ENCODE data around the gene SLC30A9.
A peak's percentile ranks its signal among the peaks of the same experiment; 100 is the strongest.

The SLC30A9 gene

DNA sequence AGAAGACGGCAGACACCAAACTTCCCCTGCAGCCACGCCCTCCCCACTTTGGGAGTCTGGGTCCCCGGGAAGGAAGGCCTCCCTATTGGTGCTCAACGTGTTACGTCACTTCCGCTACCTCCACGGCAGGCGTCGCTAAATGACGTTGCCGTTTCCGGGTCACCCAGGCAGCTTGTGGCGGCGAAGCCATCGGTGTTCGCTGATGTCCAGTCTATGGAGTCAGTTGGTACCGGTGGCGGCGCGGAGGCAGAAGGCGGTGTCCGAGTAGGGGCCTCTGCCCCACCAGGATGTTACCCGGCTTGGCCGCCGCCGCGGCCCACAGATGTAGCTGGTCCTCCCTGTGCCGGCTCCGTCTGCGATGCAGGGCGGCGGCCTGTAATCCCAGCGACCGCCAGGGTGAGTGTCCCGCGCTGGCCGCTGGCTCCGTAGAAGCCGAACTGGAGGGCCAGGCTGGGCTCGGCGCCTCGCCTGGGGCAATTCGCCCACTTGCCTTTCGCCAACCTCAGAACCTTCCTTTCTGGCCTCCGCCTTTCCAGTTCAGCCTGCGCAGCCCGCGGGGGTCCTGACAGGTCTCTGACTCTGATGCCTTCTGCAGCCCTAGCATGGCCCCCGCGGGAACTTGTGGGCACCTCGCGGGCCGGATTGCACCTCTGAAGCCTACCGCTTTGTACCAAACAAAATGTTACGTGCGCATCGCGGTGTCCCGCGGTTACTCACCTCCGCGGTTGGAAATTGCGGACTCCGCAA, at the start of gene SLC30A9:
SLC30A9 (plus strand) TSS at position 166 of the 747 bp plus-strand sequence; CDS start at position 288, 122 bp downstream.
- peak; percentile 99 for DNase-seq (ENCODE audit: low spot score)

DNA sequence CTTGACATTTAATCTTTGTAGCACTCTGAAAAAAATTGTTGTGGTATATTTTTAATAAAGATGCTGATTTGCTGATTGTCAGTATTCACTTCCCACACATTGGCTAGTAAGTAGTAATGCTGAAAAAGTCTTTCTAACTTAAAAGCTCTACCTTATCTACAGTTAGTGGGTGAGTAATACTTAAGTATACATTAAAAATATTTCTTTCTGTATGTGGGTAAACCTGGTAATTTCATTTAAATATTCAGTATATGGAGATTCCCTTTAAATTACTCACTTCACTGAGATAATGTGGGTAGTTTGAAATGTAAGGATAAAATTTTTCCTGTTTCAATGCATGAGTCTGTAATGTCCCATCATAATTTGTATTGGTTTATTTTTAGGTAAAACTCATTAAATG, 49.5 kb upstream of the SLC30A9 start:
- DNase-seq (ENCODE audit: low spot score): no peak

DNA sequence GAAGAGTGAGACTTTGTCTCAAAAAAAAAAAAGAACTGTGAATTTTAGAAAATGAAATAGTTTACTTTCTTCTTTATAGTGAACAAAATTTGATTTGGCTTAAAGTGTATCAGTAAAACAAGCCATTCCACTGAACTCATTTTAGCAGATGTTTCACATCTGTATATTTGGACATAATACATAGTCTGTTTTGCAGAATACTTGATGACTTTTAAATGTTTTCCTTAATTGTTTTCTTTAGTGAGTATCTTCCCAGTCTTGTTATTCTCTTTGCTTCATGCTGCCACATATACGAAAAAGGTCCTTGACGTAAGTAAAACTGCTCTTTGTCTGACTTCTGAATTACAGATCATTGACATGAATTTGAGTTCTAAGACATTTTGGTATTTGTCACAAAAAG, 46.8 kb upstream of the SLC30A9 start:
- DNase-seq (ENCODE audit: low spot score): no peak

DNA sequence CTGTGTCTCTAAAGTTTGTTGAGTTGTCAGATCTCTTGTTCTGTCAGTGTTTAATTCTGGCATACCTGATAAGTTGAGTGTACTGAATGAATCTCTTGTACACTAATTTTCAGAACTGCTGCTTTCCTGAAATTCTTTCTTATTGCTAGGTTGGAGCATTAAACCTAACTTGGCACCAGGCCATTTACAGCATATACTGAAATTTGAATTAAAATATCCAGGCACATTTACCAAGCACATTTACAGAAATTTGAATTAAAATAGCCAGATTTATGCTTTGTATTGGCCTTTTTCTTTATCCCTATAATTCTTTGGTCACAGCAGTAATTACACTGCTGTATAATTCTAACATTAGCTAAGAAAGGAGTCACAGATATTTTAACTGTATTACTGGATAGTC, 46.2 kb upstream of the SLC30A9 start:
- DNase-seq (ENCODE audit: low spot score): no peak

DNA sequence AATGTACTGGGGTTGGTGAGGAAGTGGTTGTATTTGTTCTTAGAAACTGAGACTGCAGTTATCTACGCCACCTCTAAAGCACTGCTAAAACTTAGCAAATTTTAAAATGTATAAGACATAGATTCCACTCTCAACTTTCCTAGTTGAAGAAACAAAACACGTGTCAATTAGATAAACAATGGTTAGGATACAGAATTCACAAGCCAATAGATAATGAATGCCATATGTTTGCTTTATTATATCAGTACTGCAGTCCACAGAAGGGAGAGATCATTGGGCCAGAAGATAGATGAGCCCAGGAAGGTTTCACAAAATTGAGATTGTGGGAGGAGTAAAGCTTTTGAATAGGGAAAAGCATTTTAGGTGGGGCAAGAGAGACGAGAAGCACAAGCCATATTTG, 40.8 kb upstream of the SLC30A9 start:
- DNase-seq (ENCODE audit: low spot score): no peak

DNA sequence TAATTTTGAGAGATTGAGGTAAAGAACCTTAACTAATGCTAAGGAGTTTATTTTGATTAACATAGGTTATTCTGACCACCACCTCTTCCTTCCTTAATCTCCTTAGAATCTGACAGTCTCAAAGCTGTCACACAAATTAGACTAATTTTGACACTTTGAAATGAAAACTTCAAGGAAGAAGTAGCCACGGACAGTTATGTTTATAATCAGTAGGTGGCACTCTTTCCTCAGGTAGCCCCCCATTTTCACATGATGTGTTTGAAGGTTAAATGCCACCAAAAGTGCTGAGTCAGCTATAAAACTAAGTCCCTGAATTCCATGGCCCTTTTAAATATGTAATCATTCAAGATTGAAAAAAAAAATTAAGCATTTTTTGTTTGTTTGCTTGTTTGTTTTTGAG, 32.7 kb upstream of the SLC30A9 start:
- peak; percentile 42 for DNase-seq (ENCODE audit: low spot score)

DNA sequence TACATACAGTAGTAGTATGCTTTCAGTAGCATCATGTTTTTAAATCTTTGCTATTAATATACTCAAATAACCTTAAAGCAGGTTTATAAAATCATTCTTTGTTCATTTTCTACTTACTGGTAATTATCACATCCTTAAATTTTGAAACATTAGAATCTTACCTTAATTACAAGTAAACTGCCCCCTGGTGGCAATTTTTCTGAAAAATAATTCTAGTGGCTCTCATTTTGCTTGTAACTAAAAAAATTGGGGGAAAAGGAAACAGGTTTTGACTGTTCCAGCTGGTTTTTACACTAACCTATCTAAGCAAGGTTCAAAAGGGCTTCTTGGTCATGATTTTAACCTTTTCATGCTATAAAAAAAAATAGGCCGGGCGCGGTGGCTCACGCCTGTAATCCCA, 27.2 kb upstream of the SLC30A9 start:
- DNase-seq (ENCODE audit: low spot score): no peak

DNA sequence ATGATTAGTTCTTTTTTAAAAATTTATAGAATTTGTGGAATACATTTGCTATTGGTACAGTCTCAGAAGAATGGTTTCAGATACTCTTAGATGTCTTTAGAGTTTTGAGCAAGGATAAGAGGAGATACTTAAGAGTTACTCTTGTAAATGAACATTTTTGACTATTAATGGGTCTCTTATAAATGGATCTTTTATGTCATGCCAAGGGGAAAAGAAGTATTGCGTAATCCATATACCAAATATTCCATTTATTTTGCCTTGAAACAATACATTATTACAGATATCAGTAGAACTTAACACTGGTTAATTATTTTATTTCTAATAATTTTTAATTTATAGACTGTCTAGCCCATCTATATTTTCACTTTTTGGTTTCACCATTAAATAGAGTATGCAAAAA, 25.9 kb upstream of the SLC30A9 start:
- DNase-seq (ENCODE audit: low spot score): no peak

DNA sequence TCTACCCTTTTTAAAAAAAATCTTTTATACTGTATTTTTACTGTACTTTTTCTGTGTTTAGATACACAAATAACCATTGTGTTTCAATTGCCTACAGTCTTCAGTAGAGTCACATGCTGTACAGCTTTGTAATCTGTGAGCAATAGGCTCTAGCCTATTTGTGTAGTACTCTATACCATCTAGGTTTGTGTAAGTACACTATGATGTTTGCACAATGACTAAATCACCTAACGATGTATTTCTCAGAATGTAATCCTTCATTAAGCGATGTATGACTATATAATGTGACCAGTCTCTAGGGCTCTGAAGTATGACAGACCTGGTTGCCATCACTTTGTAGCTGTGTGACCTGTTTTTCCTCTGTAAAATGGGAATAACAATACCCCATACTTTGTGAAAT, 22.9 kb upstream of the SLC30A9 start:
- no peak for DNase-seq (ENCODE audit: low spot score)

DNA sequence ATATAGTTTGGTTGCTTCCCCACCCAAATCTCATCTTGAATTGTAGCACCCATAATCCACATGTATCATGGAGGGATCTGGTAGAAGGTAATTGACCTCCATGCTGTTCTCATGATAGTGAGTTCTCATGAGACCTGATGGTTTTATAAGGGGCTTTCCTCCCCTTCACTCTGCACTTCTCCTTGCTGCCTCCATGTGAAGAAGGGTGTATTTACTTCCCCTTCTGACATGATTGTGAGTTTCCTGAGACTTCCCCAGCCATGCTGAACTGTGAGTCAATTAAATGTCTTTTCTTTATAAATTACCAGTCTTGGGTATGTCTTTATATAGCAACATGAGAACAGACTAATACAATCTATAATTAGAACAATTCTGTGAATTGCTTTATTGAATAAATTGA, 20.7 kb upstream of the SLC30A9 start:
- no peak for DNase-seq (ENCODE audit: low spot score)

DNA sequence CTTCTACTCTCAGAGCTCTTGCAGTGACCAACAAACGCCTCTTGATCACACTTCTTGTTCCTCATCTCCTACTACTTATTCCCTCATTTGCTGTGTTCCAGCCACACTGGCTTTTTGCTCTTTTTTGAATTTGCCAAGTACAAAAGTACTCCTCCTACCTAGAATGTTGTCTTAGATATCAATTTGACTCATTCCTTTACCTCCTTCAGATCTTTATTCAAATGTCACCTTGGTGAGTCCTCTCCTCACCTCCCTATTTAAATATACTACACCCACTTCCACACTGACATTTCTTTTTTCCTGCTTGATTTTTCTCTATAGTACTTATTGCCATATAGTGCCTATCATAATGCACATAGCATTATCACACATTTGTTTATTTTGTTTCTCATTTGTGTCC, 15.0 kb upstream of the SLC30A9 start:
- no peak for DNase-seq (ENCODE audit: low spot score)

DNA sequence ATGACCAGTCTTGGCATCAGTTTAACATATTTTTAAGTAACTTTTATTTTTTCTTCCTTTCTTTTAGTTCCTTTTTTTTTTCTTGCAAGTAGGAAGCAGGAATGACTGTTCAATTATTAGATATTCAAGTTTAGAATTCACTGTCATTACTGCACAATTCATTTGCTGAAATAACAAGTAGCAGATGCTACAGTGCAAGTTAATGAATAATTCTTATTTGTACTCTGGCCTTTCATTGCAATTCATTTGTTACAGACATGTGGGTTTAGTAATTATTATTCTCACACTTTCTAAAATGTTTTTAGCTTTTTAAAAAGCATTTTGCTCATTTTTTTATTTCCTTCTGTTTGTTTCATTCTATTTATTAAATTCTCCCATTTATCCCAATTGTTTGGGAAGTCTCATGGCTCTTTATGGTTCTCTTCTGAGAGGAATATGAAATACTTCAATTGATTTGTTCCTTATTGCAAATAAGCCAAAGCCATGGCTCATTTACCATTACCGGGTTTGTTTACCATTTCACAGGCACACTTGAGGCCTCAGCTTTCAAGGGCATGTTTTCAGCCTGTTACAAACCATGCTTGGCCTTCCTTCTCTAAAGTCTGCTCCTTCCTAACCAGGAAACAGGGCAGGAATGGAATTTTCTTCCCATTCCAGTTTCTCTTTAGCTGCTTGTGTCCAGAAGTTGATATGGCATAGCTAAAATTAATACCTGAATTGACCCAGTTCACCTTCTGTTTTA, 13.4 kb upstream of the SLC30A9 start:
- DNase-seq (ENCODE audit: low spot score): no peak

DNA sequence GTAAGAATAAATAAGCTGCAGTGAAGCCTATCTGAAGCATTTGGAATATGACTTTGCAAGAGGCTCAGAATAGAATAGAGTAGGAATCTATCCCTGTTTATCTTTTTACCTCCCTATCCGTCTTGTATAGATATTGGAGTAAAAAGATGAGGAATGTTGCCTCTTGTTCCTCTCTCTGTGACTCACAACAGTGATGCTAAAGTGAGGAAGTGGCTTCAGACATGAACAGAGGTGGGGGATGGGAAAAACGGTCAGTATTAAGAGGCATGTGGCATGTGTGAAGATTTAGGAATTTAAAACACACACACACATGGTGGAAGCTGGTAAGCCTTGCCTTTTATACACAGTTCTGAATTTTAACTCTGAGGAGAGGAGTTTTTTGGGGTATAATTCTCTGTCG, 12.6 kb upstream of the SLC30A9 start:
- no peak for DNase-seq (ENCODE audit: low spot score)

DNA sequence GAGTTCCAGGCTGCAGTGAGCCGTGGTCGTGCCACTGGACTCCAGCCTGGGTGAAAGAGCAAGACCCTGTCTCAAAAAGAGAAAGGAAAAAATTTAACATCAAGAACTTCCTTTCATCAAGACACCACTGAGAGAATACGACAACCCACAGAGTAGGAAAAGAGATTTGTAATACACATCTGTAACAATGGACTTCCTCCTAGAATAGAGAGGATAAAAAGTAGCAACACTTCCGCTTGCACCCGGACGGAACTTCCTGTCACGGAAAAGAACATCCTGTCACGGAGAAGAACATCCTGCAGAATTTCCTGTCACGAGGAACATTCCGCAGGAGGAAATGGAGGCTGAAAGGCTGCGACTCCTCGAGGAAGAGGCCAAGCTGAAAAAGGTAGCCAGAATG, 8.9 kb upstream of the SLC30A9 start, which contains the start of gene DCAF4L1:
DCAF4L1 (plus strand) TSS at position 301 of the 400 bp plus-strand sequence; CDS start at position 338, 37 bp downstream.
- DNase-seq (ENCODE audit: low spot score): no peak

DNA sequence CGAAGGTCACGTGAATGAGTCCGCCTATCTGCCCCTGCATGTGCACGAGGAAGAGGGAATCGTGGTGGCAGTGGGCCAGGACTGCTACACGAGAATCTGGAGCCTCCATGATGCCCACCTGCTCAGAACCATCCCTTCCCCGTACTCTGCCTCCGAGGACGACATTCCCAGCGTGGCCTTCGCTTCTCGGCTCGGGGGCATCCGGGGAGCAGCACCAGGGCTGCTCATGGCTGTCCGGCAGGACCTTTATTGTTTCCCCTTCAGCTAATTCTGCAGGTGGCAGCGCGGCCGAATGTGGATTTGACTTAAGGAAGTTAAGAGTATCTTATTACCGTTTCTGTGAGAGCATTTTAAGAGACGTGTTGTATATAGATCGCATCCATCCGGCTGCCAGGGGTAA, 7.6 kb upstream of the SLC30A9 start:
- no peak for DNase-seq (ENCODE audit: low spot score)

DNA sequence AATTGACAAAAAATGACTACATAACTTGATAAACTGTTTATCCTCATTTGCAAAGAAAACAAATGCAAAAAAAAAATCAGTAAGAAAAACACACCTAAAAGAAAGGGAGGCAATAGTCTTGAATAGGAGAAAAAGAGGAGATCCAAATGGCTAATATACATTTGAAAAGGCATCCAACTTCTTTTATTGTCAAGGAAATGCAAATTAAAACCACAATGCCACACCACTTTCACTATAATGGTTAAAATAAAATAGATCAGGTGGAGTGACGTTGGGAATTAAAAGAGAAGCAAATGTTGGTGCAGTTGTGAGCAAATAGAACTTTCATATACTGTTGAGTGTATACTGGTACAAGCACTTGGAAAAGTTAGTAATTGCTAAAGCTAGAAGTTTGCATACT, 5.2 kb upstream of the SLC30A9 start:
- no peak for DNase-seq (ENCODE audit: low spot score)

DNA sequence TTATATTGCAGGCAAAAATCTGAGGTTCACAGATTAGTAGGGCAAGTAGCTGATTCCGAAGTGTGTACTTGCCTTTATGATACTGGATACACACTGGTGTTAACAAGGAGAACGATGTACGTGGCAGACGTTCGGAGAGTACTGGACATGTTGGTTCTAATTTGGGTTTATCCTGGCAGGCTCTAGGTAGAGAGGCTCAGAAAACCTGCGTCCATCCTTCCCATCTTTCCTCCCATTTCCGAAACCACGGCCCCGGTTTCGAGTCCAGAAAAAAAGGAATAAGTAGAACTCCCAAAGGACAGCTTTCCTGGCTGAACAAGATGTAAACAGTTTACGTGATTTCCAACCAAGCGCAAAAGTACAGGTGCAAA, 351 bp upstream of the SLC30A9 start:
- no peak for DNase-seq (ENCODE audit: low spot score)

DNA sequence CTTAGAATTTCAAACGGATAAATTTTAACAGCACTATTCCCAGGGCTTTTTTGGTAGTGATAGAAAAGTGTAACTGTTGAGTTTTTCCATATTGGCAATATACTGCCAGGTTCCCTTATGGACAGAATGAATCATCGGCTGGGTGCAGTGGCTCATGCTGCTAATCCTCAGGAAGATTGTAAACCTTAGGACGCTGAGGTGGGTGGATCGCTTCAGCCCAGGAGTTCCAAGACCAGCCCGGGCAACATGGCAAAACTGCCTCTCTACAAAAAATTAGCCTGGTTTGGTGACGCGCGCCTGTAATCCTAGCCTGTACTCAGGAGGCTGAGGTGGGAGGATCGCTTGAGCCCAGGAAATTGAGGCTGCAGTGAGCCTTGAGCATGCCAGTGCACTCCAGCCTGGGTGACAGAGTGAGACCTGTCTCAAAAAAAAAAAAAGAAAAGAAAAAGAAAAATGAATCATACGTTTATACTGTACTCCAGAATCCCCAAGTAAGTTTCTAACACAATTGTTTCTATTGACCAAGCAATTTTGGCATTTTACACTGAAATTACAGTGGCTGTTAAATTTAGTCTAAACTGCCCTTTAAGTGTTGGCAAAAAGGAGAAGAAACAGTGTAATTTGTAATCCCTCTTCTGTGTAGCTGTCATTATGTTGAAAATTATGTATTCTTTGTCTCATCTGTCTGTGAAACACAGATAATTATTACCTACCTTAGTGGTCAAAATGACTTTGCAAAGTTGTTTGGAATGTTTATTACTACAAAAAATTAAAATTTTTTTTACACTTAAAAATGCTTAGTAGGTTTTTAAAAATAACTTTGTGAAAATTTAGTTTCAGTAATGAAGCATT, 1.8 kb downstream of the SLC30A9 start:
- no peak for DNase-seq (ENCODE audit: low spot score)

DNA sequence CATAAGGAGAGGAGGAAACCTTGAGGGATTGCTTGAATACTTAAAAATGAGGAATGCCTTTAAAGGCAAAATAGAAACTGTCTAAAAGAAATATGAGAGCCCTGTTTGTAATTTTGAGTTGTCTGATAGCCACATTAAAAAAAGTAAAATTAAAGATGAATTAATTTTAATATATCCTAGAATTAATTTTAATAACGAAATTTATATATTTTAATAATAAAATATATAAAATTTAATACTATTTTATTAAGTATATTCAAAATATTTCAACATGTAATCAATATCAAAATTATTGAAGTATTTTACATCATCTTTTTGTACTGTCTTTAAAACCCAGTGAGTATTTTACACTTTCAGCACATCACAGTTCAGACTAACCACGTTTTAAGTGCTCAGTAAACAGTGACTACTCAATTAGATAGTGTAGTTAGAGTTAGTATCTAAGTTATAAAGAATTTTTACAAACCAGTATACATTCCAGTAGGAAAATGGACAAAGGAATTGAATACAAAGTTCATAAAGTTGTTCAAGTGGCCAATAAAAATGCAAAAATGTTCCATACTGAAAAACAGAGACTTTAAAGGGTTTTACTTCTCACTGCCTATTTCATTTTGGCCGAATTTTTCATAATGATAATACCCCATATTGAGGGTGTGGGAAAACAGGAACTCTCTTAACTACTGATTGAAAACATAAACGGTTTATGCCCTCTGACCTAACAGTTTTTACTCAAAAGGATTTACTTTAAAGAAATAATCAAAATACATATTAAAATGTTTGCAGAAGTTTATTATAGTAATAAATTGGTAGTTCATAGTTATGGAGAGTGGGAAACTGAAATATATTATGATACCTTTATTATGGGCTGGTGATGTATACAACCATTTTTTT, 2.9 kb downstream of the SLC30A9 start:
- DNase-seq (ENCODE audit: low spot score): no peak

DNA sequence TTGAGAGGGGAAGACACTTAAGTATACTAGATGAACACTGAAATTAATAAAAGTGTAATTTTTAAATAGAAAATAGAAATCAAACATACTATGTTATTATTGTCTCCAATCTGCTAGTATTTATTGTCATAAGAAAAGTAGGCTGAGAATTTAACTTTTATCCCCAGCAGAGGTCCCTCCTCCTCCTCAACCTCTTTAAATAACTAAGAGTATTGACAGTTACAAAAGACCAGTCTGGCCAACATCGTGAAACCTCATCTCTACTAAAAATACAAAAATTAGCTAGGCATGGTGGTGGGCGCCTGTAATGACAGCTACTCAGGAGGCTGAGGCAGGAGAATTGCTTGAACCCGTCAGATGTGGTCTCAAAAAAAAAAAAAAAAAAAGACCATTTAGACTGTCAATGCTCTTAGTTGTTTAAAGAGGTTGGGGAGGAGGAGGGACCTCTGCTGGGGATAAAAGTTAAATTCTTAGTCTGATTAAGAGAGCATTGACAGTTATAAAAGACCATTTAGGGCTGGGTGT, 4.2 kb downstream of the SLC30A9 start:
- DNase-seq (ENCODE audit: low spot score): no peak

DNA sequence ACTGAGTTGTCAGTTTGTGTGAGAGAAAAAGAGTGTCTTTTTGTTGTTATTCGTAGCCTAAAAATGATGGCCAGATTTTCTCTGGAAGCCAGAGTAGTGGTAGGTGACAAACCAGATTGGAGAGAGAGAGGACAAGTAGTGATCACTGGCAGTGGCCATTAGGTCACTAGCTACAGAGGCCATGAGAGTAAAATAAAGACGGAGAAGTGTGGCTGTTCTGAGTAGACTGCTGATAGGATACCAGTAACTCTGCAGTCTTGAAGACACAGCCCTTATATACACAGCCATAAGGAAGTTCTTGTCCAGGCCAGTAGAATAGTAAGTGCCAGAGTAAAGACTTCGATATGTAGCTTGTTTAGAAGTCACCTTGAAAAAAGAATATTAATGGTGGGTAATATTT, 7.7 kb downstream of the SLC30A9 start:
- no peak for DNase-seq (ENCODE audit: low spot score)

All from iPS-NIHi11 (cell line).